ENCODE results near the gene NLE1. TPM values are rescaled to one million over a fixed set of nuclear protein-coding genes. Genes with fewer than 3 reads are reported as not detected.

The NLE1 gene
- polyA plus RNA-seq, 1 of the 3 experiments (the other 2 are of a cell fraction), result 22.1 TPM

DNA sequence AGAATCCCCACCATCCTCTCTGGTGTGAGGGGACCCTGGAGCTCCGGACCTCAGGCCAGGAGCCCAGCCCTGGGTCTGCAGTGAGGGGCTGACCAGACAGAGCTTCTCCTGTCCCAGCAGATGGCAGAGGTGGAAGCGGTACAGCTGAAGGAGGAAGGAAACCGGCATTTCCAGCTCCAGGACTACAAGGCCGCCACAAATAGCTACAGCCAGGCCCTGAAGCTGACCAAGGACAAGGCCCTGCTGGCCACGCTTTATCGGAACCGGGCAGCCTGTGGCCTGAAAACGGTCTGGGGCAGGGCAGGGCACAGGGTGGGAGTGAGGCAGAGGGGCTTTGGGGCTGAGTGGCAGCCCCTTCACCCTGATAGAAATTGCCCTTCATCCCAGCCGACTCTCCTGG is 6.0 kb upstream of the NLE1 start:
- no peak overlapping the region for H3K4me3 ChIP-seq (ENCODE audit: low read depth in 2 of 2, low read length in 1 of 2)
- no peaks in the 10 kb centered on the region for H3K9me2 ChIP-seq
- CTCF ChIA-PET, result no interaction called here
- H3F3A ChIP-seq (replicated peaks; ENCODE audit: insufficient read depth), result no peaks in the 10 kb centered on the region
- POLR2A ChIA-PET, result no interaction called here
- H3K4me2 ChIP-seq, result no peak overlapping the region
- DNase-seq, result no peak
- no peak overlapping the region for H3K9ac ChIP-seq
- no peak for TF ChIP-seq YY1 (IDR thresholded peaks at IDR 0.05; ENCODE audit: low read depth)
- no peak for TF ChIP-seq POLR2AphosphoS5 (IDR thresholded peaks at IDR 0.05; ENCODE audit: low read depth, low read length)
- TF ChIP-seq MEF2A (IDR thresholded peaks at IDR 0.05; ENCODE audit: borderline replicate concordance, low read depth), result no peak
- TF ChIP-seq, protein P1, sequence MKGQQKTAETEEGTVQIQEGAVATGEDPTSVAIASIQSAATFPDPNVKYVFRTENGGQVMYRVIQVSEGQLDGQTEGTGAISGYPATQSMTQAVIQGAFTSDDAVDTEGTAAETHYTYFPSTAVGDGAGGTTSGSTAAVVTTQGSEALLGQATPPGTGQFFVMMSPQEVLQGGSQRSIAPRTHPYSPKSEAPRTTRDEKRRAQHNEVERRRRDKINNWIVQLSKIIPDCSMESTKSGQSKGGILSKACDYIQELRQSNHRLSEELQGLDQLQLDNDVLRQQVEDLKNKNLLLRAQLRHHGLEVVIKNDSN (IDR thresholded peaks at IDR 0.05; ENCODE audit: borderline replicate concordance, low read depth), result no peak
- no peak for TF ChIP-seq NRF1 (IDR thresholded peaks at IDR 0.05; ENCODE audit: low read depth, low read length)
- no peak for TF ChIP-seq EP300 (IDR thresholded peaks at IDR 0.05; ENCODE audit: borderline replicate concordance in 1 of 2, low read depth in 1 of 2, low read length in 1 of 2)
- no peak for TF ChIP-seq MXI1 (IDR thresholded peaks at IDR 0.05; ENCODE audit: low read depth, low read length)
- TF ChIP-seq, protein P2, sequence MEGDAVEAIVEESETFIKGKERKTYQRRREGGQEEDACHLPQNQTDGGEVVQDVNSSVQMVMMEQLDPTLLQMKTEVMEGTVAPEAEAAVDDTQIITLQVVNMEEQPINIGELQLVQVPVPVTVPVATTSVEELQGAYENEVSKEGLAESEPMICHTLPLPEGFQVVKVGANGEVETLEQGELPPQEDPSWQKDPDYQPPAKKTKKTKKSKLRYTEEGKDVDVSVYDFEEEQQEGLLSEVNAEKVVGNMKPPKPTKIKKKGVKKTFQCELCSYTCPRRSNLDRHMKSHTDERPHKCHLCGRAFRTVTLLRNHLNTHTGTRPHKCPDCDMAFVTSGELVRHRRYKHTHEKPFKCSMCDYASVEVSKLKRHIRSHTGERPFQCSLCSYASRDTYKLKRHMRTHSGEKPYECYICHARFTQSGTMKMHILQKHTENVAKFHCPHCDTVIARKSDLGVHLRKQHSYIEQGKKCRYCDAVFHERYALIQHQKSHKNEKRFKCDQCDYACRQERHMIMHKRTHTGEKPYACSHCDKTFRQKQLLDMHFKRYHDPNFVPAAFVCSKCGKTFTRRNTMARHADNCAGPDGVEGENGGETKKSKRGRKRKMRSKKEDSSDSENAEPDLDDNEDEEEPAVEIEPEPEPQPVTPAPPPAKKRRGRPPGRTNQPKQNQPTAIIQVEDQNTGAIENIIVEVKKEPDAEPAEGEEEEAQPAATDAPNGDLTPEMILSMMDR (IDR thresholded peaks at IDR 0.05), result no peak
- TF ChIP-seq, protein P3, sequence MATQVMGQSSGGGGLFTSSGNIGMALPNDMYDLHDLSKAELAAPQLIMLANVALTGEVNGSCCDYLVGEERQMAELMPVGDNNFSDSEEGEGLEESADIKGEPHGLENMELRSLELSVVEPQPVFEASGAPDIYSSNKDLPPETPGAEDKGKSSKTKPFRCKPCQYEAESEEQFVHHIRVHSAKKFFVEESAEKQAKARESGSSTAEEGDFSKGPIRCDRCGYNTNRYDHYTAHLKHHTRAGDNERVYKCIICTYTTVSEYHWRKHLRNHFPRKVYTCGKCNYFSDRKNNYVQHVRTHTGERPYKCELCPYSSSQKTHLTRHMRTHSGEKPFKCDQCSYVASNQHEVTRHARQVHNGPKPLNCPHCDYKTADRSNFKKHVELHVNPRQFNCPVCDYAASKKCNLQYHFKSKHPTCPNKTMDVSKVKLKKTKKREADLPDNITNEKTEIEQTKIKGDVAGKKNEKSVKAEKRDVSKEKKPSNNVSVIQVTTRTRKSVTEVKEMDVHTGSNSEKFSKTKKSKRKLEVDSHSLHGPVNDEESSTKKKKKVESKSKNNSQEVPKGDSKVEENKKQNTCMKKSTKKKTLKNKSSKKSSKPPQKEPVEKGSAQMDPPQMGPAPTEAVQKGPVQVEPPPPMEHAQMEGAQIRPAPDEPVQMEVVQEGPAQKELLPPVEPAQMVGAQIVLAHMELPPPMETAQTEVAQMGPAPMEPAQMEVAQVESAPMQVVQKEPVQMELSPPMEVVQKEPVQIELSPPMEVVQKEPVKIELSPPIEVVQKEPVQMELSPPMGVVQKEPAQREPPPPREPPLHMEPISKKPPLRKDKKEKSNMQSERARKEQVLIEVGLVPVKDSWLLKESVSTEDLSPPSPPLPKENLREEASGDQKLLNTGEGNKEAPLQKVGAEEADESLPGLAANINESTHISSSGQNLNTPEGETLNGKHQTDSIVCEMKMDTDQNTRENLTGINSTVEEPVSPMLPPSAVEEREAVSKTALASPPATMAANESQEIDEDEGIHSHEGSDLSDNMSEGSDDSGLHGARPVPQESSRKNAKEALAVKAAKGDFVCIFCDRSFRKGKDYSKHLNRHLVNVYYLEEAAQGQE (IDR thresholded peaks at IDR 0.05; ENCODE audit: low read depth, low read length), result no peak
- TF ChIP-seq GATA2 (CRISPR knock-in tag; IDR thresholded peaks at IDR 0.05), result no peak
- TF ChIP-seq CHD2 (IDR thresholded peaks at IDR 0.05; ENCODE audit: low read length, partially characterized antibody), result no peak
- no peaks in the 10 kb centered on the region for H3K4me1 ChIP-seq (ENCODE audit: control insufficient read depth in 1 of 2, insufficient read depth in 2 of 2, low read depth in 1 of 2, low read length in 1 of 2)
- no peaks in the 10 kb centered on the region for H3K36me3 ChIP-seq (replicated peaks in 1 of 2; ENCODE audit: control insufficient read depth in 1 of 2, insufficient read depth in 2 of 2, low read length in 1 of 2)
- H4K20me1 ChIP-seq (ENCODE audit: insufficient read depth), result no peaks in the 10 kb centered on the region
- no peaks in the 10 kb centered on the region for H3K9me3 ChIP-seq
- H3K27ac ChIP-seq (ENCODE audit: low read depth in 2 of 2, low read length in 1 of 2), result no peak overlapping the region
- H2AFZ ChIP-seq (ENCODE audit: low read depth), result no peak overlapping the region
- 34% methylated on average over 3 of the region's 9 CpGs for WGBS (ENCODE audit: low lambda C conversion rate)
- no peaks in the 10 kb centered on the region for H3K79me2 ChIP-seq (ENCODE audit: insufficient read depth)
- peaks cover 39% of the 10 kb centered on the region for H3K27me3 ChIP-seq (ENCODE audit: insufficient read depth)

Data from SK-N-SH (cell line).